Endodermal cell (in vitro differentiated cells): ENCODE data around the gene OR8K1. TPM values are rescaled to one million over a fixed set of nuclear protein-coding genes. Genes with fewer than 3 reads are reported as not detected.

Experiments
- DNase-seq: peaks from one replicate; pipeline ENCODE4 v3.0.0-alpha.2; 2017
- H3K27ac ChIP-seq: 2 replicates; pipeline ENCODE4 v1.5.1; 2013; ENCODE audit warnings: mild to moderate bottlenecking, low read depth, low read length, moderate library complexity
- H3K27me3 ChIP-seq: 2 replicates; pipeline ENCODE4 v1.6.1; 2013; ENCODE audit warnings: mild to moderate bottlenecking, low read length, moderate library complexity; ENCODE audit not compliant: insufficient read depth, control insufficient read depth, poor library complexity, severe bottlenecking
- H3K36me3 ChIP-seq: 2 replicates; pipeline ENCODE4 v1.7.0; 2013; ENCODE audit warnings: mild to moderate bottlenecking, low read length, moderate library complexity; ENCODE audit not compliant: control insufficient read depth, insufficient read depth
- H3K4me1 ChIP-seq: one replicate; pipeline ENCODE4 v1.7.0; 2013; ENCODE audit warnings: low read length; ENCODE audit not compliant: control insufficient read depth, insufficient read depth
- H3K4me3 ChIP-seq: 2 replicates; pipeline ENCODE4 v1.5.1; 2013; ENCODE audit warnings: mild to moderate bottlenecking, low read length, moderate library complexity
- H3K9ac ChIP-seq: 2 replicates; pipeline ENCODE4 v1.6.1; 2013; ENCODE audit warnings: mild to moderate bottlenecking, low read length, moderate library complexity; ENCODE audit not compliant: poor library complexity, severe bottlenecking; ENCODE audit errors: extremely low read depth
- H3K9me3 ChIP-seq: 2 replicates; pipeline ENCODE4 v1.6.1; 2013; ENCODE audit warnings: mild to moderate bottlenecking, low read length, moderate library complexity; ENCODE audit not compliant: control insufficient read depth
- H3K27ac Mint-ChIP-seq: 2 replicates; pipeline ENCODE4 v1.8.0; 2020; ENCODE audit warnings: mixed read lengths
- H3K27me3 Mint-ChIP-seq: 2 replicates; pipeline ENCODE4 v1.8.0; 2021; ENCODE audit warnings: mild to moderate bottlenecking, mixed read lengths; ENCODE audit not compliant: insufficient read depth
- H3K36me3 Mint-ChIP-seq: 2 replicates; pipeline ENCODE4 v1.8.0; 2020; ENCODE audit warnings: low read depth, mixed read lengths
- H3K4me1 Mint-ChIP-seq: 2 replicates; pipeline ENCODE4 v1.8.0; 2020; ENCODE audit warnings: mixed read lengths
- H3K4me3 Mint-ChIP-seq: 2 replicates; pipeline ENCODE4 v1.8.0; 2020; ENCODE audit warnings: mild to moderate bottlenecking, moderate library complexity, mixed read lengths
- H3K9me3 Mint-ChIP-seq: 2 replicates; pipeline ENCODE4 v1.8.0; 2020; ENCODE audit warnings: mild to moderate bottlenecking, mixed read lengths
- CTCF ChIP-seq: fragments of 200-600 bp; sonication (generic); conservative IDR thresholded peaks from 2 replicates; pipeline ENCODE4 v1.5.0; 2021; ENCODE audit warnings: antibody characterized with exemption, mild to moderate bottlenecking
- WGBS, 2 experiments: methylation state at CpG; one replicate each; pipeline versions ENCODE4 v1.1.5 to v1.1.7; 2013; ENCODE audit warnings: missing lambda C conversion rate in 2 of 2, mixed read lengths in 1 of 2; ENCODE audit not compliant: insufficient coverage in 1 of 2, insufficient read length in 1 of 2; 5-methylcytosine and 5-hydroxymethylcytosine counted together
- long read RNA-seq, 4 experiments: library from polyadenylated mRNA in 2 of 4; library from RNA in 1 of 4; library from capped mRNA in 1 of 4; stranded (forward) in 3 of 4; unstranded in 1 of 4; transcript quantifications; one replicate each; pipeline ENCODE4 v2.0.0, GENCODE V29; 2020 to 2021; ENCODE audit warnings: inconsistent platforms in 1 of 4
- polyA plus RNA-seq, 2 experiments: library from polyadenylated mRNA; stranded (reverse); fragments of 50-300 nt; gene quantifications; one replicate each; pipeline ENCODE4 v1.2.3, GENCODE V29; 2013
- total RNA-seq, 2 donors: library from RNA; stranded (reverse); fragmentation: NEBNext Ultra II Directional in 1 of 2; extraction: Animal tissue kit (Norgen Biotek cat#: 25700) in 1 of 2; gene quantifications; 2 replicates in 1 of 2; 3 replicates in 1 of 2; pipeline ENCODE4 v1.2.1, GENCODE V29; 2021

Gene OR8K1
- total RNA-seq, result not detected
- not detected for polyA plus RNA-seq (2013, experiment 1 of 2)
- not detected for polyA plus RNA-seq (2013, experiment 2 of 2)
- long read RNA-seq, experiment 1, result 0 reads
- long read RNA-seq, experiment 2, result 0 reads
- long read RNA-seq, experiment 3, result 0 reads
- long read RNA-seq, experiment 4, result 0 reads

GRCh38 chr11:56345739-56346138, at the start of gene OR8K1:
TSS of gene OR8K1 (plus strand) at chr11:56346039. CDS start at chr11:56346039, 0 bp downstream.
- H3K4me3 Mint-ChIP-seq, result no peak within 1 kb of the TSS
- Histone ChIP-seq H3K27me3 (no peaks in the 10 kb centered on the region), H3K4me1 (no peaks in the 10 kb centered on the region), H3K9me3 (peaks cover 5% of the 10 kb centered on the region), H3K4me3 (no peak within 1 kb of the TSS), H3K36me3 (no peaks in the 10 kb centered on the region), H3K27ac (no peak within 1 kb of the TSS), H3K9ac (no peak within 1 kb of the TSS)
- no peak for DNase-seq
- TF ChIP-seq CTCF, result no peak
- 98 to 100% methylated on average over 1 of the region's 1 CpG for WGBS, 2 experiments
- H3K4me1 Mint-ChIP-seq, result peaks cover 10% of the 10 kb centered on the region
- peaks cover 10% of the 10 kb centered on the region for H3K9me3 Mint-ChIP-seq
- H3K36me3 Mint-ChIP-seq, result no peaks in the 10 kb centered on the region
- H3K27ac Mint-ChIP-seq, result no peak within 1 kb of the TSS
- no peaks in the 10 kb centered on the region for H3K27me3 Mint-ChIP-seq

GRCh38 chr11:56296898-56297297, 48.9 kb upstream of the OR8K1 start:
- no peak for TF ChIP-seq CTCF
- Histone ChIP-seq H3K9ac (no peak overlapping the region), H3K27ac (no peak overlapping the region), H3K36me3 (no peaks in the 10 kb centered on the region), H3K4me1 (no peaks in the 10 kb centered on the region), H3K27me3 (no peaks in the 10 kb centered on the region), H3K9me3 (no peaks in the 10 kb centered on the region), H3K4me3 (no peak overlapping the region)
- DNase-seq, result no peak
- no peak overlapping the region for H3K4me3 Mint-ChIP-seq
- H3K27me3 Mint-ChIP-seq, result no peaks in the 10 kb centered on the region
- WGBS, 2 experiments, result 94 to 96% methylated on average over 4 of the region's 4 CpGs
- H3K27ac Mint-ChIP-seq, result no peak overlapping the region
- H3K9me3 Mint-ChIP-seq, result no peaks in the 10 kb centered on the region
- no peaks in the 10 kb centered on the region for H3K36me3 Mint-ChIP-seq
- no peaks in the 10 kb centered on the region for H3K4me1 Mint-ChIP-seq

GRCh38 chr11:56307836-56308235, 38.0 kb upstream of the OR8K1 start:
- H3K27ac Mint-ChIP-seq, result no peak overlapping the region
- no peaks in the 10 kb centered on the region for H3K36me3 Mint-ChIP-seq
- no peaks in the 10 kb centered on the region for H3K27me3 Mint-ChIP-seq
- H3K36me3 ChIP-seq, result no peaks in the 10 kb centered on the region
- no peak for DNase-seq
- H3K4me3 Mint-ChIP-seq, result no peak overlapping the region
- no peaks in the 10 kb centered on the region for H3K4me1 ChIP-seq
- no peak overlapping the region for H3K4me3 ChIP-seq
- no peak overlapping the region for H3K27ac ChIP-seq
- H3K9ac ChIP-seq, result no peak overlapping the region
- no peak for TF ChIP-seq CTCF
- H3K9me3 Mint-ChIP-seq, result no peaks in the 10 kb centered on the region
- WGBS, 2 experiments, result 89% methylated on average over 2 to 3 of the region's 3 CpGs
- no peaks in the 10 kb centered on the region for H3K27me3 ChIP-seq
- H3K9me3 ChIP-seq, result peaks cover 9% of the 10 kb centered on the region
- no peaks in the 10 kb centered on the region for H3K4me1 Mint-ChIP-seq
